ENCODE measurements around the gene ARFGAP1.

ARFGAP1 gene

GRCh38 chr20:63279931-63280330 lies 7.3 kb downstream of the ARFGAP1 start:
- DNase-seq (ENCODE audit: low read depth), result no peak

GRCh38 chr20:63280371-63280770 lies 7.8 kb downstream of the ARFGAP1 start:
- no peak for DNase-seq (ENCODE audit: low read depth)

- no peak for DNase-seq (ENCODE audit: low read depth)
Measured at GRCh38 chr20:63280929-63281545, 8.4 kb downstream of the ARFGAP1 start.

- no peak for DNase-seq (ENCODE audit: low read depth)
Measured at GRCh38 chr20:63281742-63282665, 9.4 kb downstream of the ARFGAP1 start.

- no peak for DNase-seq (ENCODE audit: low read depth)
Measured at GRCh38 chr20:63282946-63283345, 10.3 kb downstream of the ARFGAP1 start.

GRCh38 chr20:63283397-63284082 lies 10.9 kb downstream of the ARFGAP1 start:
- DNase-seq (ENCODE audit: low read depth), result no peak

GRCh38 chr20:63284083-63284440 lies 11.4 kb downstream of the ARFGAP1 start:
- no peak for DNase-seq (ENCODE audit: low read depth)

- no peak for DNase-seq (ENCODE audit: low read depth)
Measured at GRCh38 chr20:63284544-63284949, 11.9 kb downstream of the ARFGAP1 start.

GRCh38 chr20:63284981-63285524 lies 12.4 kb downstream of the ARFGAP1 start:
- no peak for DNase-seq (ENCODE audit: low read depth)

- no peak for DNase-seq (ENCODE audit: low read depth)
Measured at GRCh38 chr20:63285636-63286615, 13.3 kb downstream of the ARFGAP1 start.

- DNase-seq (ENCODE audit: low read depth), result no peak
Measured at GRCh38 chr20:63286781-63287696, 14.4 kb downstream of the ARFGAP1 start.

GRCh38 chr20:63287697-63288580 lies 15.3 kb downstream of the ARFGAP1 start:
- DNase-seq (ENCODE audit: low read depth), result no peak

- DNase-seq (ENCODE audit: low read depth), result no peak
Measured at GRCh38 chr20:63288581-63289251, 16.1 kb downstream of the ARFGAP1 start.

- DNase-seq (ENCODE audit: low read depth), result no peak
Measured at GRCh38 chr20:63289311-63290135, 16.9 kb downstream of the ARFGAP1 start.

GRCh38 chr20:63290136-63290676 lies 17.6 kb downstream of the ARFGAP1 start:
- DNase-seq (ENCODE audit: low read depth), result no peak

- DNase-seq (ENCODE audit: low read depth), result no peak
Measured at GRCh38 chr20:63290677-63291472, 18.3 kb downstream of the ARFGAP1 start.

GRCh38 chr20:63291811-63292210 lies 19.2 kb downstream of the ARFGAP1 start:
- DNase-seq (ENCODE audit: low read depth), result no peak

Measured in fibroblast of the conjunctiva (primary cell).